Erythroblast (primary cell): Measurements from ENCODE around the gene DIAPH3.

Experiments used
- DNase-seq, 2 experiments: peaks; one replicate each; lab custom pipeline; 2025; lab: John Stamatoyannopoulos, UW
- GATA1 ChIP-seq: IDR thresholded peaks from 2 replicates; pipeline ENCODE4 v1.6.1; 2011; ENCODE audit warnings: low read depth, mild to moderate bottlenecking, control low read depth, low read length, moderate library complexity
- POLR2A ChIP-seq: IDR thresholded peaks from 2 replicates; pipeline ENCODE4 v1.6.1; 2011; ENCODE audit warnings: mild to moderate bottlenecking, low read length

The DIAPH3 gene

GRCh38 chr13:59748046-59748445, 415.7 kb downstream of the DIAPH3 start:
- no peak for DNase-seq
- TF ChIP-seq GATA1 (no peak), POLR2A (no peak)

GRCh38 chr13:59747529-59747928, 416.2 kb downstream of the DIAPH3 start:
- peak; percentile 5 for DNase-seq
- TF ChIP-seq GATA1: no peak

GRCh38 chr13:59746291-59746962, 417.3 kb downstream of the DIAPH3 start:
- TF ChIP-seq POLR2A: no peak
- no peak for TF ChIP-seq GATA1
- DNase-seq: no peak

GRCh38 chr13:59745392-59745788, 418.3 kb downstream of the DIAPH3 start:
- TF ChIP-seq GATA1 (no peak), POLR2A (no peak)
- DNase-seq: no peak

GRCh38 chr13:59744747-59745391, 418.9 kb downstream of the DIAPH3 start:
- TF ChIP-seq GATA1 (no peak), POLR2A (no peak)
- DNase-seq: no peak

- DNase-seq: no peak
- no peak for TF ChIP-seq POLR2A
- TF ChIP-seq GATA1: no peak
Observed at GRCh38 chr13:59743195-59743594, 420.5 kb downstream of the DIAPH3 start.

GRCh38 chr13:59742467-59742866, 421.3 kb downstream of the DIAPH3 start:
- DNase-seq: no peak
- no peak for TF ChIP-seq POLR2A

GRCh38 chr13:59738921-59739320, 424.8 kb downstream of the DIAPH3 start:
- TF ChIP-seq GATA1 (no peak), POLR2A (no peak)
- no peak for DNase-seq

GRCh38 chr13:59734393-59734792, 429.3 kb downstream of the DIAPH3 start:
- TF ChIP-seq GATA1 (no peak), POLR2A (no peak)
- DNase-seq: peak in 1 of 2 experiments; percentile 34

- no peak for DNase-seq
- TF ChIP-seq POLR2A (no peak), GATA1 (no peak)
Observed at GRCh38 chr13:59733744-59734143, 430.0 kb downstream of the DIAPH3 start.

GRCh38 chr13:59730026-59730425, 433.7 kb downstream of the DIAPH3 start:
- DNase-seq: no peak
- TF ChIP-seq POLR2A: no peak
- no peak for TF ChIP-seq GATA1

- no peak for DNase-seq
- TF ChIP-seq POLR2A (no peak), GATA1 (no peak)
Observed at GRCh38 chr13:59728896-59729545, 434.7 kb downstream of the DIAPH3 start.

GRCh38 chr13:59721926-59722910, 441.5 kb downstream of the DIAPH3 start:
- no peak for TF ChIP-seq GATA1
- TF ChIP-seq POLR2A: no peak
- no peak for DNase-seq
